ENCODE results near the gene AGAP1. TPM values are rescaled to one million over a fixed set of nuclear protein-coding genes. Genes with fewer than 3 reads are reported as not detected.

The AGAP1 gene
- total and polyA plus RNA-seq, 2 donors (not counting 3 experiments of a cell fraction or from before 2014, with no cell fraction given), result 10.2 to 20.9 TPM

- no peaks in the 10 kb centered on the region for H3K4me1 ChIP-seq (ENCODE audit: control insufficient read depth, extremely low read depth, insufficient read depth, low read length)
- H2AFZ ChIP-seq (ENCODE audit: low read depth, low read length), result no peak overlapping the region
- TF ChIP-seq POLR2A (IDR thresholded peaks at IDR 0.05; ENCODE audit: low read depth, low read length), result no peak
- no peak for TF ChIP-seq GATA2 (IDR thresholded peaks at IDR 0.05; ENCODE audit: insufficient read depth, insufficient read length, low read depth, low read length)
- no peak for TF ChIP-seq CTCF (IDR thresholded peaks at IDR 0.05; ENCODE audit: extremely low read depth in 1 of 2, insufficient read depth in 1 of 2, low read depth in 1 of 2, low read length in 2 of 2)
- no peak for TF ChIP-seq MYC (IDR thresholded peaks at IDR 0.05; ENCODE audit: low read depth, low read length)
- no peak for TF ChIP-seq EZH2 (IDR thresholded peaks at IDR 0.05; ENCODE audit: borderline replicate concordance, low read depth, low read length, severe bottlenecking)
- no peak for TF ChIP-seq FOS (IDR thresholded peaks at IDR 0.05; ENCODE audit: borderline replicate concordance, insufficient read depth, low read length)
- TF ChIP-seq MAX (IDR thresholded peaks at IDR 0.05; ENCODE audit: insufficient read depth, insufficient read length), result no peak
- TF ChIP-seq POLR2AphosphoS5 (IDR thresholded peaks at IDR 0.05; ENCODE audit: insufficient read depth, low read depth, low read length), result no peak
- no peak for TF ChIP-seq JUN (IDR thresholded peaks at IDR 0.05; ENCODE audit: borderline replicate concordance, insufficient read depth, insufficient read length, low read depth)
- no peaks in the 10 kb centered on the region for H3K9me1 ChIP-seq (replicated peaks; ENCODE audit: control insufficient read depth, extremely low read depth, insufficient read depth, low read length)
- no peaks in the 10 kb centered on the region for H3K79me2 ChIP-seq (ENCODE audit: control insufficient read depth, insufficient read depth, low read length)
- H3K4me2 ChIP-seq (ENCODE audit: insufficient read depth, low read length), result no peak overlapping the region
- no TSS peak for BruUV-seq (replicated peaks)
- no peak overlapping the region for H3K27ac ChIP-seq (ENCODE audit: insufficient read depth, low read depth, low read length)
- POLR2A ChIA-PET, result no interaction called here
- DNase-seq (ENCODE audit: low read depth, low spot score), result no peak
- CTCF ChIA-PET, result interaction anchor here (0.5 kb wide), 1 partner anchor 567 kb away, joined by 3 read pairs; no protein-coding TSS in a partner anchor
- no peaks in the 10 kb centered on the region for H4K20me1 ChIP-seq (replicated peaks; ENCODE audit: control insufficient read depth, extremely low read depth, insufficient read depth, low read length)
- H3K36me3 ChIP-seq (ENCODE audit: control insufficient read depth in 2 of 2, extremely low read depth in 1 of 2, insufficient read depth in 2 of 2, low read length in 2 of 2), result no peaks in the 10 kb centered on the region
- H3K27me3 ChIP-seq (ENCODE audit: control insufficient read depth in 2 of 2, insufficient read depth in 2 of 2, low read length in 2 of 2), result no peaks in the 10 kb centered on the region
- no peak for FAIRE-seq
- dilution Hi-C loops (cut with MboI; ENCODE audit: extremely low pct_ligation_motif_present, low sequenced_read_pairs), result no loop called here
- H3K9me3 ChIP-seq (replicated peaks; ENCODE audit: control insufficient read depth, insufficient read depth, low read length), result no peaks in the 10 kb centered on the region
- H3K9ac ChIP-seq (replicated peaks; ENCODE audit: extremely low read depth, insufficient read depth, low read length), result no peak overlapping the region
- no peak overlapping the region for H3K4me3 ChIP-seq (replicated peaks in 1 of 3; ENCODE audit: insufficient read depth in 1 of 3, low read depth in 1 of 3, low read length in 3 of 3)
- intact Hi-C loops (cut with micrococcal nuclease), result no loop called here
Measured at GRCh38 chr2:236124182-236124893, 630.5 kb downstream of the AGAP1 start.

Measured in endothelial cell of umbilical vein (primary cell).